Mesenchymal stem cell (in vitro differentiated cells and primary cell): ENCODE data around the gene CRTC3.
"Not testable (repeated sequence)": the region's sequence is repeated elsewhere in the genome, so short reads cannot be mapped to it uniquely, and the experiment has no call there.

Source experiments
- DNase-seq: peaks from one replicate; pipeline ENCODE4 v3.0.0-alpha.2; 2013
- H2AFZ ChIP-seq: one replicate; pipeline ENCODE4 v1.6.1; 2013; ENCODE audit warnings: low read depth, mild to moderate bottlenecking, control low read depth, inconsistent platforms, low read length, moderate library complexity
- H2AK5ac ChIP-seq: 2 replicates; pipeline ENCODE4 v1.6.1; 2013; ENCODE audit warnings: low read length, moderate library complexity, mild to moderate bottlenecking, inconsistent platforms; ENCODE audit not compliant: severe bottlenecking
- H2BK120ac ChIP-seq: one replicate; pipeline ENCODE4 v1.6.1; 2013; ENCODE audit warnings: low read depth, mild to moderate bottlenecking, inconsistent platforms, low read length, moderate library complexity
- H2BK12ac ChIP-seq, 2 experiments: one replicate each; pipeline ENCODE4 v1.6.1; 2013; ENCODE audit warnings: inconsistent platforms in 2 of 2, low read length in 2 of 2, mild to moderate bottlenecking in 2 of 2, moderate library complexity in 2 of 2, control low read depth in 1 of 2
- H2BK15ac ChIP-seq: one replicate; pipeline ENCODE4 v1.6.1; 2013; ENCODE audit warnings: mild to moderate bottlenecking, low read depth, inconsistent platforms; ENCODE audit not compliant: poor library complexity, severe bottlenecking
- H2BK5ac ChIP-seq: 2 replicates; pipeline ENCODE4 v1.6.1; 2013; ENCODE audit warnings: low read depth, mild to moderate bottlenecking, low read length, control low read depth, inconsistent platforms; ENCODE audit not compliant: poor library complexity, severe bottlenecking
- H3K14ac ChIP-seq, 2 experiments: one replicate each; pipeline ENCODE4 v1.6.1; 2013; ENCODE audit warnings: inconsistent platforms in 2 of 2, low read length in 2 of 2, control low read depth in 1 of 2, mild to moderate bottlenecking in 1 of 2, moderate library complexity in 1 of 2
- H3K18ac ChIP-seq, 2 experiments: one replicate each; pipeline ENCODE4 v1.6.1; 2013; ENCODE audit warnings: inconsistent platforms in 2 of 2, low read length in 2 of 2, control low read depth in 1 of 2, low read depth in 1 of 2, mild to moderate bottlenecking in 1 of 2
- H3K23ac ChIP-seq, 2 experiments: one replicate each; pipeline ENCODE4 v1.6.1; 2013; ENCODE audit warnings: inconsistent platforms in 2 of 2, low read length in 2 of 2, mild to moderate bottlenecking in 2 of 2, moderate library complexity in 2 of 2, control low read depth in 1 of 2
- H3K27ac ChIP-seq: 2 replicates; pipeline ENCODE4 v1.5.1; 2013; ENCODE audit warnings: mild to moderate bottlenecking, moderate library complexity, low read length, control low read depth, inconsistent platforms; ENCODE audit not compliant: poor library complexity, severe bottlenecking
- H3K27me3 ChIP-seq, 2 experiments: 2 replicates each; pipeline versions ENCODE4 v1.6.1 to v1.7.0; 2013; ENCODE audit warnings: low read length in 2 of 2, mild to moderate bottlenecking in 2 of 2, moderate library complexity in 2 of 2, control low read depth in 1 of 2, inconsistent platforms in 1 of 2; ENCODE audit not compliant: control insufficient read depth in 1 of 2, insufficient read depth in 1 of 2
- H3K36me3 ChIP-seq, 2 experiments: 2 replicates each; pipeline versions ENCODE4 v1.6.1 to v1.7.0; 2013; ENCODE audit warnings: low read length in 2 of 2, control low read depth in 1 of 2, inconsistent platforms in 1 of 2, low read depth in 1 of 2, mild to moderate bottlenecking in 1 of 2; ENCODE audit not compliant: insufficient read depth in 2 of 2, control insufficient read depth in 1 of 2
- H3K4ac ChIP-seq, 2 experiments: one replicate each; pipeline ENCODE4 v1.6.1; 2013; ENCODE audit warnings: inconsistent platforms in 2 of 2, low read length in 2 of 2, mild to moderate bottlenecking in 2 of 2, moderate library complexity in 2 of 2, control low read depth in 1 of 2, low read depth in 1 of 2
- H3K4me1 ChIP-seq: 2 replicates; pipeline ENCODE4 v1.6.1; 2013; ENCODE audit warnings: low read depth, low read length, control low read depth; ENCODE audit not compliant: control insufficient read depth, insufficient read depth
- H3K4me2 ChIP-seq: 2 replicates; pipeline ENCODE4 v1.6.1; 2013; ENCODE audit warnings: low read length, mild to moderate bottlenecking, inconsistent platforms; ENCODE audit not compliant: poor library complexity, severe bottlenecking
- H3K4me3 ChIP-seq, 2 experiments: 2 replicates each; pipeline versions ENCODE4 v1.5.1 to v1.7.0; 2013; ENCODE audit warnings: low read length in 2 of 2, mild to moderate bottlenecking in 2 of 2, control low read depth in 1 of 2, low read depth in 1 of 2; ENCODE audit not compliant: insufficient read depth in 1 of 2
- H3K79me1 ChIP-seq: replicated peaks from 2 replicates; pipeline ENCODE4 v1.6.1; 2013; ENCODE audit warnings: mild to moderate bottlenecking, control low read depth, low read length, inconsistent platforms; ENCODE audit not compliant: poor library complexity, severe bottlenecking
- H3K9ac ChIP-seq: 2 replicates; pipeline ENCODE4 v1.7.0; 2013; ENCODE audit warnings: mild to moderate bottlenecking, low read length, moderate library complexity
- H3K9me3 ChIP-seq: 2 replicates; pipeline ENCODE4 v1.7.0; 2013; ENCODE audit warnings: mild to moderate bottlenecking, low read length; ENCODE audit not compliant: control insufficient read depth
- H4K8ac ChIP-seq: one replicate; pipeline ENCODE4 v1.6.1; 2013; ENCODE audit warnings: inconsistent platforms, mild to moderate bottlenecking, low read length, moderate library complexity
- H4K91ac ChIP-seq: one replicate; pipeline ENCODE4 v1.6.1; 2013; ENCODE audit warnings: mild to moderate bottlenecking, low read length, inconsistent platforms
- WGBS: methylation state at CpG from one replicate; pipeline ENCODE4 v1.1.7; 2013; ENCODE audit warnings: mixed read lengths; 5-methylcytosine and 5-hydroxymethylcytosine counted together

The CRTC3 gene

DNA sequence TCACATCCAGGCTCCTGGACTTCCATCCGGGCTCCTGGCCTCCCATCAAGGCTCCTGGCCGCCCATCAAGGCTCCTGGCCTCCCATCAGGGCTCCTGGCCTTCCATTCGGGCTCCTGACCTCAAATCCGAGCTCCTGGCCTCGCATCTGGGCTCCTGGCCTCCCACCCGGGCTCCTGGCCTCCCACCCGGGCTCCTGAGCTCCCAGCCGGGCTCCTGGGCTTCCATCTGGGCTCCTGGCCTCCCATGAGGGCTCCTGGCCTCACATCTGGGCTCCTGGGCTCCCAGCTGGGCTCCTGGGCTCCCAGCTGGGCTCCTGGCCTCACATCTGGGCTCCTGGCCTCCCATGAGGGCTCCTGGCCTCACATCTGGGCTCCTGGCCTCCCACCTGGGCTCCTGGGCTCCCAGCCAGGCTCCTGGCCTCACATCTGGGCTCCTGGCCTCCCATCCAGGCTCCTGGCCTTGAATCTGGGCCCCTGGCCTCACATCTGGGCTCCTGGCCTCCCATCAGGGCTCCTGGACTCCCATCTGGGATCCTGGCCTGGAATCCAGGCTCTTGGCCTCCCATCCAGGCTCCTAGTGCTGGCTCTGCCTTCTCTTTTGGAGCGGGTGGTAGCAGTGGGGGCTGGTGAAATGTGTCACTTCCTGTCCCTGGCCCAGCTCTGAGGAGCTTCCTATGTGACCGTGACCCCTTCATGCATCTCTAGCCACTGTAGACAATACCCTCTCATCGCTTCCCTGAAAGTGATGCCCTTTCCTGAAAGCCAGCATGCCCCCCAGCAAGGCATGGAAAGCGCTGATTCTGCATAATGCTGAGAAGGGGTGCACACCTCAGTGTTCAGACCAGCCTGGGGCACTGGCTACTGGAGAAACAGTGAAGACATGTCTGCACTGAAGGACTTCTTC lies 124.8 kb downstream of the CRTC3 start:
- no peaks in the 10 kb centered on the region for H3K36me3 ChIP-seq
- DNase-seq = no peak
- H4K8ac ChIP-seq = peak overlapping the region; percentile 82
- no peak overlapping the region for H2BK5ac ChIP-seq
- H3K27ac ChIP-seq = no peak overlapping the region
- no peak overlapping the region for H3K4me3 ChIP-seq
- peak overlapping the region; percentile 44 for H2BK120ac ChIP-seq
- no peak overlapping the region for H3K23ac ChIP-seq
- H2AFZ ChIP-seq = no peak overlapping the region
- peak overlapping the region in 1 of 2 experiments; percentile 40 for H3K4ac ChIP-seq
- peaks cover 0 to 8% of the 10 kb centered on the region in 2 experiments for H3K27me3 ChIP-seq
- peaks cover 5% of the 10 kb centered on the region for H3K4me1 ChIP-seq
- peak overlapping the region in 1 of 2 experiments; percentile 58 for H3K18ac ChIP-seq
- H3K14ac ChIP-seq = peak overlapping the region in 1 of 2 experiments; percentile 35
- WGBS = 88% methylated on average over 12 of the region's 12 CpGs
- H2BK12ac ChIP-seq = peak overlapping the region in 1 of 2 experiments; percentile 39
- no peak overlapping the region for H3K4me2 ChIP-seq
- no peak overlapping the region for H3K9ac ChIP-seq
- no peak overlapping the region for H2AK5ac ChIP-seq
- H2BK15ac ChIP-seq = peak overlapping the region; percentile 26
- H3K79me1 ChIP-seq = no peaks in the 10 kb centered on the region
- no peaks in the 10 kb centered on the region for H3K9me3 ChIP-seq
- no peak overlapping the region for H4K91ac ChIP-seq

DNA sequence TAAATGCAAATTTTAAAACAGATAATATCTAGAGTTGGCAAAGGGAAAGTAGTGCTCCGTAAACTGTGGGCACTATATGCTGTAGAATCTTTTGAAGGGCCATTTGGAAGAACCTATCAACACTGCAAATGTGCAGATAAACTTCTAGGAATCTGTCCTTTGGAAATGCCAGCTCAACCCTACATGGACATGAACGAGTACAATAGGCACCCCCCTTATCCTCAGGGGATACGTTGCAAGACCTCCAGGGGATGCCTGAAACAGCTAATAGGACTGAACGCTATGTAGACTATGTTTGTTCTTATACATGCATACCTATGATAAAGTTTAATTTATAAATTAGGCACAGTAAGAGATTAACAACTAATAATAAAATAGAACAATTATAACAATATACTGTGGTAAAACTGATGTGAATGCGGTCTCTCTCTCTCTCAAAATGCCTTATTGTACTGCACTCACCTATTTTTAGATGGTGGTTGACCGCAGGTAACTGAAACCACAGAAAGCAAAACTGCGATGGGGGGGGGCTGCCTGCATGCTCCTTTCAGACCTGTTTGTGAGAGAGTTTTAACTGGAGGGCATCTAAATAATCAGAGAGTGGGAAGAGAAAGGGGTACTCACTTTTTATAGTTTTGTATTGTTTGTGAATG lies 127.9 kb downstream of the CRTC3 start:
- not testable (repeated sequence) for H3K27ac ChIP-seq, DNase-seq, H3K4me2 ChIP-seq, H4K91ac ChIP-seq, H2BK12ac ChIP-seq, H3K79me1 ChIP-seq, H3K18ac ChIP-seq, H3K9ac ChIP-seq, H4K8ac ChIP-seq, H3K4me3 ChIP-seq, H3K9me3 ChIP-seq, H3K4ac ChIP-seq, H2BK5ac ChIP-seq, H3K36me3 ChIP-seq, H2AFZ ChIP-seq, H2BK15ac ChIP-seq, H3K27me3 ChIP-seq, H2AK5ac ChIP-seq, H2BK120ac ChIP-seq, H3K14ac ChIP-seq, H3K23ac ChIP-seq
- 86% methylated on average over 4 of the region's 7 CpGs for WGBS
- H3K4me1 ChIP-seq = peaks cover 12% of the 10 kb centered on the region

DNA sequence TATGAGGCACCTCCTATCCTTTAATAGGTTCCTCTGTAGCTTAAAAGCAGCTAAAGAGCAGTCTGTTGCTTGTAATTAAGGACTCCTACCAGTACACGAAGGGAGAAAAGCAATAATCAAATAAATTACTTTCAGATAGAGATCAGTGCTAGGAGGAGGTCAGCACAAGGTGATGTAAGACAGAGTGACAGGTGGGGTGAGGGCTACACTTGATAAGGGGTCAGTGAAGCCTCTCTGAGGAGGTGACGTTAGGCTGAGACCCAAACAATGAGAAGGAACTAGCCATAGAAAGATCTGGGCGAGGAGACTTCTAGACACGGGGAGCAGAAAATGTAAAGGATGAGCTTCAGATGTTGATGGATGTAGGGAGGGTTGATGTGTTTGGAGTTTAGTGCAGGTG lies 129.8 kb downstream of the CRTC3 start:
- no peak overlapping the region for H2BK5ac ChIP-seq
- no peaks in the 10 kb centered on the region for H3K36me3 ChIP-seq
- 89% methylated on average over 4 of the region's 4 CpGs for WGBS
- no peak for DNase-seq
- no peak overlapping the region for H3K23ac ChIP-seq
- no peak overlapping the region for H3K4me3 ChIP-seq
- H3K4ac ChIP-seq = no peak overlapping the region
- peaks cover 12% of the 10 kb centered on the region for H3K4me1 ChIP-seq
- H2AK5ac ChIP-seq = no peak overlapping the region
- no peak overlapping the region for H2BK120ac ChIP-seq
- no peak overlapping the region for H3K18ac ChIP-seq
- H2AFZ ChIP-seq = no peak overlapping the region
- no peaks in the 10 kb centered on the region for H3K79me1 ChIP-seq
- no peak overlapping the region for H2BK15ac ChIP-seq
- H3K9ac ChIP-seq = no peak overlapping the region
- no peak overlapping the region for H3K27ac ChIP-seq
- H3K14ac ChIP-seq = no peak overlapping the region
- H3K9me3 ChIP-seq = no peaks in the 10 kb centered on the region
- no peak overlapping the region for H3K4me2 ChIP-seq
- H2BK12ac ChIP-seq = no peak overlapping the region
- no peak overlapping the region for H4K91ac ChIP-seq
- H4K8ac ChIP-seq = no peak overlapping the region
- peaks cover 0 to 8% of the 10 kb centered on the region in 2 experiments for H3K27me3 ChIP-seq
